ENCODE measurements around the gene BAHCC1. TPM values are rescaled to one million over a fixed set of nuclear protein-coding genes. Genes with fewer than 3 reads are reported as not detected.

Gene BAHCC1
- total and polyA plus RNA-seq, 9 of the 15 experiments (the other 6 are each of a cell fraction or from before 2014, with no cell fraction given), result 0.14 to 26.9 (median 5.0) TPM

DNA sequence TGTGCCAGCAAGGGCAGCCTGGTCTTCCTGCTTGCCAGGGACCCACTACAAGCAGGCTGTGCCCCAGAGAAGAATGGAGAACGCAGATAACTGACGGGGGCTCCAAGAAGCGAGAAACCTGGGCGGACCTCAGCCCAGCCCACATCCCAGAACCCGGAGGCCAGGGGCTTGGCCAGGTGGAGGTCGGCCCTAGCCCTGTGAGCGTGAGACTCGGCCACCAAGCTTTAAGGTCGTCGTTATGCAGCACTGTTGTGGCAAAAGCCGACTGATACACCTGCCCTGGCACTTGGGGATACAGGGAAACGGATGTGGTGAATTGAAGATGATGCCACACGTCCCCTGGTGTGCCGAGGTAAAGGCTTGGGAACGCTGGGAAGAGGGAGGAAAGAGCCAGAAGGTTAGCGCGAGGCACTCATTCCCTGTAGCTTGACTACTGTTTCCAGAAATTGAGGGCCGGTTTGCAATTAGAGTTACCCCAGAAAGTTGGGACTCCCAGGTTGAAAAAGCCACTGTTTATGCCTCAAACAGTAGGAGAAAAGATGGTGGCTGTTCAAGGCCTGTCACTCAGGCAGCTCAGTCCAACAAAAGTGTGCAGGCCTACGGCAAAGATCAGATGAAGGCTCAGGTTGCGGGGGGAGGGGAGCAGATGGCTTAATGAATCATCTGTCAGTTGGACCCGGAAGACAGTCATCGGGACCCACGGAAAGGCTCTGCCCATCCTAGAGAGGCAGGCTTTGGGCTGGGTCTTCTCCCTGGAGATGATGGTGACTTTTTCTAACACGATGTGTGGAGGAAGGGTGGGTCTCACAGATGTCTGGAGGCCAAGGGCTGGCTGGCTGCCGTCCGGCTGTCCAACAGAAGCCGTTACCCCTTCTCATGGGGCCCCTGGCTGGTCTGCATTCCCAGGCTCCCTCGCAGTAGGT, 45.6 kb upstream of the BAHCC1 start (continued):
- TF ChIP-seq, protein P1, sequence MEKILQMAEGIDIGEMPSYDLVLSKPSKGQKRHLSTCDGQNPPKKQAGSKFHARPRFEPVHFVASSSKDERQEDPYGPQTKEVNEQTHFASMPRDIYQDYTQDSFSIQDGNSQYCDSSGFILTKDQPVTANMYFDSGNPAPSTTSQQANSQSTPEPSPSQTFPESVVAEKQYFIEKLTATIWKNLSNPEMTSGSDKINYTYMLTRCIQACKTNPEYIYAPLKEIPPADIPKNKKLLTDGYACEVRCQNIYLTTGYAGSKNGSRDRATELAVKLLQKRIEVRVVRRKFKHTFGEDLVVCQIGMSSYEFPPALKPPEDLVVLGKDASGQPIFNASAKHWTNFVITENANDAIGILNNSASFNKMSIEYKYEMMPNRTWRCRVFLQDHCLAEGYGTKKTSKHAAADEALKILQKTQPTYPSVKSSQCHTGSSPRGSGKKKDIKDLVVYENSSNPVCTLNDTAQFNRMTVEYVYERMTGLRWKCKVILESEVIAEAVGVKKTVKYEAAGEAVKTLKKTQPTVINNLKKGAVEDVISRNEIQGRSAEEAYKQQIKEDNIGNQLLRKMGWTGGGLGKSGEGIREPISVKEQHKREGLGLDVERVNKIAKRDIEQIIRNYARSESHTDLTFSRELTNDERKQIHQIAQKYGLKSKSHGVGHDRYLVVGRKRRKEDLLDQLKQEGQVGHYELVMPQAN (IDR thresholded peaks at IDR 0.05; ENCODE audit: borderline replicate concordance), result no peak
- TF ChIP-seq SNIP1 (IDR thresholded peaks at IDR 0.05; ENCODE audit: low read depth) (no peak), NFYB (IDR thresholded peaks at IDR 0.05; ENCODE audit: extremely low read depth, insufficient read length) (no peak), EGR1 (conservative IDR thresholded peaks at IDR 0.05) (0 out of 2 replicates have a peak, but pooled peaks have one; percentile 13), CBFB (CRISPR knock-in tag; IDR thresholded peaks at IDR 0.05) (no peak; the same call in 1 of the 2 replicates), RBM14 (IDR thresholded peaks at IDR 0.05; ENCODE audit: borderline replicate concordance, insufficient read depth, low read depth, low read length) (no peak), SAP30 (IDR thresholded peaks at IDR 0.05; ENCODE audit: borderline replicate concordance, insufficient read depth, low read depth, low read length, poor library complexity, severe bottlenecking) (no peak), PCBP2 (IDR thresholded peaks at IDR 0.05; ENCODE audit: low read depth, low read length, poor library complexity, severe bottlenecking) (no peak), ETV5 (CRISPR knock-in tag; IDR thresholded peaks at IDR 0.05; ENCODE audit: low read depth) (no peak; the same call in 1 of the 2 replicates), SIN3B (IDR thresholded peaks at IDR 0.05; ENCODE audit: low read depth) (no peak), ZNF76 (CRISPR knock-in tag; IDR thresholded peaks at IDR 0.05; ENCODE audit: borderline replicate concordance) (no peak)
- TF ChIP-seq, protein P2, sequence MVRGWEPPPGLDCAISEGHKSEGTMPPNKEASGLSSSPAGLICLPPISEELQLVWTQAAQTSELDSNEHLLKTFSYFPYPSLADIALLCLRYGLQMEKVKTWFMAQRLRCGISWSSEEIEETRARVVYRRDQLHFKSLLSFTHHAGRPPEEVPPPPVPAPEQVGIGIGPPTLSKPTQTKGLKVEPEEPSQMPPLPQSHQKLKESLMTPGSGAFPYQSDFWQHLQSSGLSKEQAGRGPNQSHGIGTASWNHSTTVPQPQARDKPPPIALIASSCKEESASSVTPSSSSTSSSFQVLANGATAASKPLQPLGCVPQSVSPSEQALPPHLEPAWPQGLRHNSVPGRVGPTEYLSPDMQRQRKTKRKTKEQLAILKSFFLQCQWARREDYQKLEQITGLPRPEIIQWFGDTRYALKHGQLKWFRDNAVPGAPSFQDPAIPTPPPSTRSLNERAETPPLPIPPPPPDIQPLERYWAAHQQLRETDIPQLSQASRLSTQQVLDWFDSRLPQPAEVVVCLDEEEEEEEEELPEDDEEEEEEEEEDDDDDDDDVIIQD (CRISPR knock-in tag; IDR thresholded peaks at IDR 0.05), result no peak
- TF ChIP-seq, protein P3, sequence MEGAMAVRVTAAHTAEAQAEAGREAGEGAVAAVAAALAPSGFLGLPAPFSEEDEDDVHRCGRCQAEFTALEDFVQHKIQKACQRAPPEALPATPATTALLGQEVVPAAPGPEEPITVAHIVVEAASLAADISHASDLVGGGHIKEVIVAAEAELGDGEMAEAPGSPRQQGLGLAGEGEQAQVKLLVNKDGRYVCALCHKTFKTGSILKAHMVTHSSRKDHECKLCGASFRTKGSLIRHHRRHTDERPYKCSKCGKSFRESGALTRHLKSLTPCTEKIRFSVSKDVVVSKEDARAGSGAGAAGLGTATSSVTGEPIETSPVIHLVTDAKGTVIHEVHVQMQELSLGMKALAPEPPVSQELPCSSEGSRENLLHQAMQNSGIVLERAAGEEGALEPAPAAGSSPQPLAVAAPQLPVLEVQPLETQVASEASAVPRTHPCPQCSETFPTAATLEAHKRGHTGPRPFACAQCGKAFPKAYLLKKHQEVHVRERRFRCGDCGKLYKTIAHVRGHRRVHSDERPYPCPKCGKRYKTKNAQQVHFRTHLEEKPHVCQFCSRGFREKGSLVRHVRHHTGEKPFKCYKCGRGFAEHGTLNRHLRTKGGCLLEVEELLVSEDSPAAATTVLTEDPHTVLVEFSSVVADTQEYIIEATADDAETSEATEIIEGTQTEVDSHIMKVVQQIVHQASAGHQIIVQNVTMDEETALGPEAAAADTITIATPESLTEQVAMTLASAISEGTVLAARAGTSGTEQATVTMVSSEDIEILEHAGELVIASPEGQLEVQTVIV (CRISPR knock-in tag; IDR thresholded peaks at IDR 0.05; ENCODE audit: borderline replicate concordance), result no peak
- TF ChIP-seq, protein P4, sequence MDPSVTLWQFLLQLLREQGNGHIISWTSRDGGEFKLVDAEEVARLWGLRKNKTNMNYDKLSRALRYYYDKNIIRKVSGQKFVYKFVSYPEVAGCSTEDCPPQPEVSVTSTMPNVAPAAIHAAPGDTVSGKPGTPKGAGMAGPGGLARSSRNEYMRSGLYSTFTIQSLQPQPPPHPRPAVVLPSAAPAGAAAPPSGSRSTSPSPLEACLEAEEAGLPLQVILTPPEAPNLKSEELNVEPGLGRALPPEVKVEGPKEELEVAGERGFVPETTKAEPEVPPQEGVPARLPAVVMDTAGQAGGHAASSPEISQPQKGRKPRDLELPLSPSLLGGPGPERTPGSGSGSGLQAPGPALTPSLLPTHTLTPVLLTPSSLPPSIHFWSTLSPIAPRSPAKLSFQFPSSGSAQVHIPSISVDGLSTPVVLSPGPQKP (CRISPR knock-in tag; IDR thresholded peaks at IDR 0.05), result no peak
- TF ChIP-seq, protein P5, sequence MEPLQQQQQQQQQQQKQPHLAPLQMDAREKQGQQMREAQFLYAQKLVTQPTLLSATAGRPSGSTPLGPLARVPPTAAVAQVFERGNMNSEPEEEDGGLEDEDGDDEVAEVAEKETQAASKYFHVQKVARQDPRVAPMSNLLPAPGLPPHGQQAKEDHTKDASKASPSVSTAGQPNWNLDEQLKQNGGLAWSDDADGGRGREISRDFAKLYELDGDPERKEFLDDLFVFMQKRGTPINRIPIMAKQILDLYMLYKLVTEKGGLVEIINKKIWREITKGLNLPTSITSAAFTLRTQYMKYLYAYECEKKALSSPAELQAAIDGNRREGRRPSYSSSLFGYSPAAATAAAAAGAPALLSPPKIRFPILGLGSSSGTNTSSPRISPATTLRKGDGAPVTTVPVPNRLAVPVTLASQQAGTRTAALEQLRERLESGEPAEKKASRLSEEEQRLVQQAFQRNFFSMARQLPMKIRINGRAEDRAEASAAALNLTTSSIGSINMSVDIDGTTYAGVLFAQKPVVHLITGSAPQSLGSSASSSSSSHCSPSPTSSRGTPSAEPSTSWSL (CRISPR knock-in tag; IDR thresholded peaks at IDR 0.05; ENCODE audit: borderline replicate concordance), result no peak
